ENCODE measurements around the gene VIPR2. TPM values are rescaled to one million over a fixed set of nuclear protein-coding genes. Genes with fewer than 3 reads are reported as not detected.

The VIPR2 gene
- total and polyA plus RNA-seq, 2 of the 13 experiments (the other 11 are each of a cell fraction or from before 2014, with no cell fraction given) = not detected

GRCh38 chr7:159064816-159065510, 79.7 kb downstream of the VIPR2 start:
- Histone ChIP-seq H2AFZ (ENCODE audit: low read length) (no peak overlapping the region), H3K27ac (ENCODE audit: extremely low read length, insufficient read depth, low read length) (no peak overlapping the region), H3K4me3 (replicated peaks in 1 of 3; ENCODE audit: insufficient read depth in 1 of 3, low read depth in 2 of 3, low read length in 3 of 3) (no peak overlapping the region), H3K9me3 (ENCODE audit: low read length) (no peaks in the 10 kb centered on the region), H3K4me1 (ENCODE audit: insufficient read depth, low read length) (no peaks in the 10 kb centered on the region), H3K9ac (ENCODE audit: insufficient read depth, low read depth, low read length) (no peak overlapping the region), H4K20me1 (ENCODE audit: insufficient read depth, low read length) (no peaks in the 10 kb centered on the region), H3K4me2 (ENCODE audit: low read depth, low read length) (no peak overlapping the region), H3K27me3 (ENCODE audit: control insufficient read depth in 1 of 2, insufficient read depth in 2 of 2, low read length in 2 of 2) (peaks cover 3 to 52% of the 10 kb centered on the region in 2 experiments; a peak in 3 of 5 replicates), H3K79me2 (ENCODE audit: insufficient read depth, low read length) (no peaks in the 10 kb centered on the region), H3K36me3 (replicated peaks in 1 of 2; ENCODE audit: control insufficient read depth in 1 of 2, insufficient read depth in 2 of 2, low read length in 2 of 2) (no peaks in the 10 kb centered on the region)
- WGBS (ENCODE audit: low lambda C conversion rate) = 51% methylated on average over 11 of the region's 23 CpGs
- ChIA-PET CTCF (ENCODE audit: low intra/inter-chr PET ratio, low total read pairs) (no interaction called here), POLR2A (no interaction called here)
- TF ChIP-seq MYNN (CRISPR knock-in tag; IDR thresholded peaks at IDR 0.05; ENCODE audit: low read depth) (no peak), NR3C1 (CRISPR knock-in tag; IDR thresholded peaks at IDR 0.05) (no peak), ZKSCAN5 (CRISPR knock-in tag; IDR thresholded peaks at IDR 0.05) (no peak), ZSCAN31 (CRISPR knock-in tag; IDR thresholded peaks at IDR 0.05; ENCODE audit: low read depth) (no peak), PREB (CRISPR knock-in tag; IDR thresholded peaks at IDR 0.05) (no peak), LCORL (IDR thresholded peaks at IDR 0.05) (no peak), LCORL (CRISPR knock-in tag; IDR thresholded peaks at IDR 0.05) (no peak), ZNF615 (CRISPR knock-in tag; IDR thresholded peaks at IDR 0.05; ENCODE audit: borderline replicate concordance) (no peak), ZNF331 (CRISPR knock-in tag; IDR thresholded peaks at IDR 0.05) (no peak), ZNF124 (CRISPR knock-in tag; IDR thresholded peaks at IDR 0.05) (no peak), SALL2 (CRISPR knock-in tag; IDR thresholded peaks at IDR 0.05) (no peak), ZBTB3 (CRISPR knock-in tag; IDR thresholded peaks at IDR 0.05; ENCODE audit: borderline replicate concordance, low read depth) (no peak)
- TF ChIP-seq, protein P1, sequence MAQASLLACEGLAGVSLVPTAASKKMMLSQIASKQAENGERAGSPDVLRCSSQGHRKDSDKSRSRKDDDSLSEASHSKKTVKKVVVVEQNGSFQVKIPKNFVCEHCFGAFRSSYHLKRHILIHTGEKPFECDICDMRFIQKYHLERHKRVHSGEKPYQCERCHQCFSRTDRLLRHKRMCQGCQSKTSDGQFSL (CRISPR knock-in tag; IDR thresholded peaks at IDR 0.05) = no peak
- ATAC-seq = peak; percentile 21
- no peak for DNase-seq (ENCODE audit: low spot score)
- FAIRE-seq = no peak
- in situ Hi-C loops (cut with HindIII; ENCODE audit: extremely low pct_ligation_motif_present, low pct_unique_long_range_greater_than_20kb) (no loop called here), intact Hi-C loops (cut with micrococcal nuclease; ENCODE audit: unreplicated experiment) (no loop called here)
- BruUV-seq (replicated peaks) = no TSS peak
